Measurements from ENCODE around the gene CCNJ.

- TF ChIP-seq CTCF (IDR thresholded peaks at IDR 0.05) (no peak), EZH2 (IDR thresholded peaks at IDR 0.05; ENCODE audit: borderline replicate concordance, insufficient read depth, low read depth, low read length, poor library complexity, severe bottlenecking) (no peak)
These were observed 1.4 kb downstream of the CCNJ start for GRCh38 chr10:96044736-96045135.

Data from B cell (primary cell).